Ovary (tissue), 3 donors: Measurements from ENCODE around the gene RNF180.

Experiments used
- CTCF ChIP-seq, 3 donors: fragments of 450-650 bp in 2 of 3; fragments of 200-600 bp in 1 of 3; IDR thresholded peaks; one replicate each; pipeline versions ENCODE4 v1.5.1 to v1.8.0; 2016 to 2022; ENCODE audit warnings: antibody characterized with exemption in 3 of 3, mild to moderate bottlenecking in 1 of 3
- EP300 ChIP-seq: sonication (generic); formaldehyde crosslinking; IDR thresholded peaks from one replicate; pipeline ENCODE4 v1.6.1; 2017; ENCODE audit warnings: antibody characterized with exemption
- POLR2A ChIP-seq: fragments of 450-650 bp; IDR thresholded peaks from one replicate; pipeline ENCODE4 v1.6.1; 2017; ENCODE audit warnings: antibody characterized with exemption, mild to moderate bottlenecking, moderate library complexity
- donor health status: DM: no; HTN: no; CAD: no.

GRCh38 chr5:64213011-64213410 is 47.4 kb downstream of the RNF180 start:
- no peak for TF ChIP-seq POLR2A
- TF ChIP-seq CTCF (IDR thresholded peaks at IDR 0.05): no peak
- no peak for TF ChIP-seq EP300
